ENCODE results near the gene MAST3.

- TF ChIP-seq CTCF (IDR thresholded peaks at IDR 0.05; ENCODE audit: low read depth, low read length, missing input control) (no peak), FOXA1 (IDR thresholded peaks at IDR 0.05) (no peak), HNF4A (conservative IDR thresholded peaks at IDR 0.05) (no peak), RAD21 (IDR thresholded peaks at IDR 0.05) (no peak), TAF1 (conservative IDR thresholded peaks at IDR 0.05) (no peak), GABPA (IDR thresholded peaks at IDR 0.05 in 1 of 2, conservative IDR thresholded peaks at IDR 0.05 in 1 of 2) (no peak), JUND (IDR thresholded peaks at IDR 0.05) (no peak), YY1 (IDR thresholded peaks at IDR 0.05) (no peak), ATF3 (IDR thresholded peaks at IDR 0.05) (no peak)
- TF ChIP-seq, protein P1, sequence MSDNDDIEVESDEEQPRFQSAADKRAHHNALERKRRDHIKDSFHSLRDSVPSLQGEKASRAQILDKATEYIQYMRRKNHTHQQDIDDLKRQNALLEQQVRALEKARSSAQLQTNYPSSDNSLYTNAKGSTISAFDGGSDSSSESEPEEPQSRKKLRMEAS (IDR thresholded peaks at IDR 0.05), result no peak
- TF ChIP-seq, protein P2, sequence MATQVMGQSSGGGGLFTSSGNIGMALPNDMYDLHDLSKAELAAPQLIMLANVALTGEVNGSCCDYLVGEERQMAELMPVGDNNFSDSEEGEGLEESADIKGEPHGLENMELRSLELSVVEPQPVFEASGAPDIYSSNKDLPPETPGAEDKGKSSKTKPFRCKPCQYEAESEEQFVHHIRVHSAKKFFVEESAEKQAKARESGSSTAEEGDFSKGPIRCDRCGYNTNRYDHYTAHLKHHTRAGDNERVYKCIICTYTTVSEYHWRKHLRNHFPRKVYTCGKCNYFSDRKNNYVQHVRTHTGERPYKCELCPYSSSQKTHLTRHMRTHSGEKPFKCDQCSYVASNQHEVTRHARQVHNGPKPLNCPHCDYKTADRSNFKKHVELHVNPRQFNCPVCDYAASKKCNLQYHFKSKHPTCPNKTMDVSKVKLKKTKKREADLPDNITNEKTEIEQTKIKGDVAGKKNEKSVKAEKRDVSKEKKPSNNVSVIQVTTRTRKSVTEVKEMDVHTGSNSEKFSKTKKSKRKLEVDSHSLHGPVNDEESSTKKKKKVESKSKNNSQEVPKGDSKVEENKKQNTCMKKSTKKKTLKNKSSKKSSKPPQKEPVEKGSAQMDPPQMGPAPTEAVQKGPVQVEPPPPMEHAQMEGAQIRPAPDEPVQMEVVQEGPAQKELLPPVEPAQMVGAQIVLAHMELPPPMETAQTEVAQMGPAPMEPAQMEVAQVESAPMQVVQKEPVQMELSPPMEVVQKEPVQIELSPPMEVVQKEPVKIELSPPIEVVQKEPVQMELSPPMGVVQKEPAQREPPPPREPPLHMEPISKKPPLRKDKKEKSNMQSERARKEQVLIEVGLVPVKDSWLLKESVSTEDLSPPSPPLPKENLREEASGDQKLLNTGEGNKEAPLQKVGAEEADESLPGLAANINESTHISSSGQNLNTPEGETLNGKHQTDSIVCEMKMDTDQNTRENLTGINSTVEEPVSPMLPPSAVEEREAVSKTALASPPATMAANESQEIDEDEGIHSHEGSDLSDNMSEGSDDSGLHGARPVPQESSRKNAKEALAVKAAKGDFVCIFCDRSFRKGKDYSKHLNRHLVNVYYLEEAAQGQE (IDR thresholded peaks at IDR 0.05), result no peak
Observed at GRCh38 chr19:18197941-18198340, 100.4 kb downstream of the MAST3 start.

All from liver (tissue), 3 donors.